Pancreas (tissue), 10 donors: ENCODE data around the gene KIF21B. TPM values are rescaled to one million over a fixed set of nuclear protein-coding genes. Genes with fewer than 3 reads are reported as not detected.
"Not testable (repeated sequence)": the region's sequence is repeated elsewhere in the genome, so short reads cannot be mapped to it uniquely, and the experiment has no call there.

Source experiments
- ATAC-seq, 4 donors: fragments of 200-7000 bp; cut with Tn5 transposase; one replicate each; pipeline versions ENCODE4 v1.8.0 to v1.9.1; 2020; ENCODE audit warnings: mild to moderate bottlenecking in 4 of 4, moderate library complexity in 4 of 4
- DNase-seq, 6 donors: peaks; one replicate each; pipeline ENCODE4 v3.0.0-alpha.2; 2020
- FAIRE-seq: peaks from 2 replicates; lab custom pipeline; 2012; peaks lifted over from hg19 to GRCh38; lab: Jason Lieb, UNC
- H3K27ac ChIP-seq, 4 donors: fragments of 200-600 bp; sonication (generic); 1 replicate in 3 of 4; 2 replicates in 1 of 4; pipeline versions ENCODE4 v1.5.0 to v1.8.0; 2020
- H3K27me3 ChIP-seq, 4 donors: fragments of 200-600 bp; one replicate each; pipeline ENCODE4 v1.8.0; 2021
- H3K36me3 ChIP-seq, 3 donors: fragments of 200-600 bp; sonication (generic) in 1 of 3; one replicate each; pipeline versions ENCODE4 v1.5.0 to v1.8.0; 2020 to 2021
- H3K4me1 ChIP-seq, 3 donors: fragments of 200-600 bp; one replicate each; pipeline ENCODE4 v1.8.0; 2021
- H3K4me3 ChIP-seq, 4 donors: fragments of 200-600 bp; sonication (generic) in 2 of 4; one replicate each; pipeline versions ENCODE4 v1.5.0 to v1.8.0; 2020 to 2021
- H3K9me3 ChIP-seq, 4 donors: fragments of 200-600 bp; one replicate each; pipeline ENCODE4 v1.8.0; 2021
- CTCF ChIP-seq, 4 donors: fragments of 200-600 bp; sonication (generic) in 3 of 4; IDR thresholded peaks; one replicate each; pipeline versions ENCODE4 v1.5.0 to v1.8.0; 2021; ENCODE audit warnings: antibody characterized with exemption in 4 of 4
- WGBS, 2 donors: extraction: QIAGEN DNeasy Blood & Tissue Kit; methylation state at CpG; one replicate each; pipeline ENCODE4 v1.1.7; 2013; 5-methylcytosine and 5-hydroxymethylcytosine counted together
- intact Hi-C, 3 donors: fragments of 100-400 bp; cut with DNase I; formaldehyde crosslinking; loops; one replicate each; pipeline versions ENCODE4 v1.11.1 to v1.14.2; 2022
- polyA plus RNA-seq, 2 donors: library from polyadenylated mRNA; stranded (reverse); fragments of 200-250 nt; gene quantifications; one replicate each; pipeline ENCODE4 v1.2.3, GENCODE V29; 2013
- total RNA-seq, 6 donors: library from RNA; stranded (reverse); fragmentation: NEBNext Ultra II Directional in 4 of 6; extraction: Animal tissue kit (Norgen Biotek cat#: 25700) in 4 of 6; gene quantifications; one replicate each; pipeline versions ENCODE4 v1.2.1 to v1.2.4, GENCODE V29; 2021 to 2023
- donor health status: healthy with polysubstance abuse.
- donor health status: DM: no; HTN: no; CAD: no; lungs with moderate emphysema.
- donor health status: DM: no; HTN: no; CAD: no.
- donor health status: control.
- donor health status: control.
- donor health status: Bipolar disorder and iron deficiency.
- donor health status: DM: yes; HTN: yes; CAD: no.
- donor health status: DM: no; HTN: no; CAD: no.
- donor health status: DM: no; HTN: no; CAD: no.
- donor health status: DM: yes; HTN: yes; CAD: no.

KIF21B gene
- total and polyA plus RNA-seq, 8 donors: 0.51 to 2.5 (median 0.93) TPM

- FAIRE-seq (no peak), DNase-seq (peak in 1 of 6 donors; percentile 9), ATAC-seq (no peak)
- no peaks in the 10 kb centered on the region for H3K36me3 ChIP-seq
- intact Hi-C loops: no loop called here
- no peak overlapping the region for H3K27ac ChIP-seq
- 94 to 97% methylated on average over 4 of the region's 4 CpGs for WGBS, 2 donors
- no peak overlapping the region for H3K4me3 ChIP-seq
- no peaks in the 10 kb centered on the region for H3K4me1 ChIP-seq
- H3K27me3 ChIP-seq: no peaks in the 10 kb centered on the region
- TF ChIP-seq CTCF (IDR thresholded peaks at IDR 0.05): no peak
- H3K9me3 ChIP-seq: no peaks in the 10 kb centered on the region
These were observed 60.9 kb downstream of the KIF21B start for GRCh38 chr1:200962631-200963030.

- DNase-seq: peak in 1 of 6 donors; percentile 19
- H3K4me3 ChIP-seq, H3K27me3 ChIP-seq, H3K9me3 ChIP-seq, ATAC-seq, H3K4me1 ChIP-seq, H3K27ac ChIP-seq, FAIRE-seq, intact Hi-C loops, H3K36me3 ChIP-seq: not testable (repeated sequence)
- WGBS, 2 donors: 90 to 93% methylated on average over 11 of the region's 11 CpGs
These were observed 61.4 kb downstream of the KIF21B start for GRCh38 chr1:200962151-200962550.

- Histone ChIP-seq H3K27me3 (no peaks in the 10 kb centered on the region), H3K4me1 (no peaks in the 10 kb centered on the region), H3K9me3 (no peaks in the 10 kb centered on the region), H3K27ac (no peak overlapping the region), H3K36me3 (no peaks in the 10 kb centered on the region), H3K4me3 (no peak overlapping the region)
- intact Hi-C loops: no loop called here
- TF ChIP-seq CTCF (IDR thresholded peaks at IDR 0.05): no peak
- ATAC-seq: no peak
- no peak for FAIRE-seq
- 88 to 90% methylated on average over 4 of the region's 4 CpGs for WGBS, 2 donors
- DNase-seq: peak in 1 of 6 donors; percentile 33
These were observed 62.6 kb downstream of the KIF21B start for GRCh38 chr1:200960948-200961340.

- DNase-seq (peak in 1 of 6 donors; percentile 21), ATAC-seq (no peak), FAIRE-seq (no peak)
- Histone ChIP-seq H3K4me3 (no peak overlapping the region), H3K27ac (no peak overlapping the region), H3K9me3 (no peaks in the 10 kb centered on the region), H3K4me1 (no peaks in the 10 kb centered on the region), H3K27me3 (no peaks in the 10 kb centered on the region), H3K36me3 (no peaks in the 10 kb centered on the region)
- no peak for TF ChIP-seq CTCF (IDR thresholded peaks at IDR 0.05)
- 76 to 78% methylated on average over 9 of the region's 9 CpGs for WGBS, 2 donors
- intact Hi-C loops: no loop called here
These were observed 63.1 kb downstream of the KIF21B start for GRCh38 chr1:200960236-200960947.

GRCh38 chr1:200959411-200959921 is 64.0 kb downstream of the KIF21B start:
- DNase-seq (peak in 1 of 6 donors; percentile 28), FAIRE-seq (no peak), ATAC-seq (no peak)
- H3K4me1 ChIP-seq: no peaks in the 10 kb centered on the region
- H3K27me3 ChIP-seq: no peaks in the 10 kb centered on the region
- no peak for TF ChIP-seq CTCF (IDR thresholded peaks at IDR 0.05)
- intact Hi-C loops: no loop called here
- H3K4me3 ChIP-seq: no peak overlapping the region
- H3K36me3 ChIP-seq: no peaks in the 10 kb centered on the region
- H3K27ac ChIP-seq: no peak overlapping the region
- WGBS, 2 donors: 77 to 82% methylated on average over 15 of the region's 15 CpGs
- no peaks in the 10 kb centered on the region for H3K9me3 ChIP-seq
